Fibroblast of villous mesenchyme (primary cell): Measurements from ENCODE around the gene CDCA4. TPM values are rescaled to one million over a fixed set of nuclear protein-coding genes. Genes with fewer than 3 reads are reported as not detected.

Experiments used
- DNase-seq: peaks from one replicate; pipeline ENCODE4 v3.0.0-alpha.2; 2010; ENCODE audit warnings: low read depth
- H3K4me3 ChIP-seq: 2 replicates; pipeline ENCODE4 v1.5.1; 2011; ENCODE audit warnings: low read depth, mild to moderate bottlenecking, low read length
- CTCF ChIP-seq: IDR thresholded peaks from 2 replicates; pipeline ENCODE4 v1.5.1; 2012; ENCODE audit warnings: low read depth, mild to moderate bottlenecking, low read length; ENCODE audit not compliant: insufficient read depth
- total RNA-seq: library from RNA; depleted of rRNA; stranded (reverse); fragments of >200 nt; gene quantifications from 2 replicates; pipeline ENCODE4 v1.2.3, GENCODE V29; 2012

The CDCA4 gene
- total RNA-seq, 1 donor, result 22.5 TPM

DNA sequence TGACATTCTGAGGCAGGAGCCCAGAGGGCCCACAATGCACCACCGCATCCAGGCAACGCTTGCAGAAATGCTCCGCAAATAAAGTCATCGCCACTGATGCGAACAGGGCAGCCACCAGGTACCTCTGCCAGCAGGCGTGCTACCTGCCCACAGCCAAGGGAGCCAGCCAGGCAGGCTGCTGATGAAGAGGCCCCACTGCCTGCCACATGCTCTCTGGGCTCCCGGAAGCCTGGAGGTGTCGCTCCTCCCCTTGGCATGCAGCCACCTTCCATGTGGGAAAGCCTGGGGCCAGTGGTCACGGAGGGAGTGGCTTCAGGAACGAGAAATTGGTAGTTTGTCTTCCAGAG, 29.6 kb upstream of the CDCA4 start:
- H3K4me3 ChIP-seq, result no peak overlapping the region
- TF ChIP-seq CTCF, result no peak
- DNase-seq, result peak; percentile 43

DNA sequence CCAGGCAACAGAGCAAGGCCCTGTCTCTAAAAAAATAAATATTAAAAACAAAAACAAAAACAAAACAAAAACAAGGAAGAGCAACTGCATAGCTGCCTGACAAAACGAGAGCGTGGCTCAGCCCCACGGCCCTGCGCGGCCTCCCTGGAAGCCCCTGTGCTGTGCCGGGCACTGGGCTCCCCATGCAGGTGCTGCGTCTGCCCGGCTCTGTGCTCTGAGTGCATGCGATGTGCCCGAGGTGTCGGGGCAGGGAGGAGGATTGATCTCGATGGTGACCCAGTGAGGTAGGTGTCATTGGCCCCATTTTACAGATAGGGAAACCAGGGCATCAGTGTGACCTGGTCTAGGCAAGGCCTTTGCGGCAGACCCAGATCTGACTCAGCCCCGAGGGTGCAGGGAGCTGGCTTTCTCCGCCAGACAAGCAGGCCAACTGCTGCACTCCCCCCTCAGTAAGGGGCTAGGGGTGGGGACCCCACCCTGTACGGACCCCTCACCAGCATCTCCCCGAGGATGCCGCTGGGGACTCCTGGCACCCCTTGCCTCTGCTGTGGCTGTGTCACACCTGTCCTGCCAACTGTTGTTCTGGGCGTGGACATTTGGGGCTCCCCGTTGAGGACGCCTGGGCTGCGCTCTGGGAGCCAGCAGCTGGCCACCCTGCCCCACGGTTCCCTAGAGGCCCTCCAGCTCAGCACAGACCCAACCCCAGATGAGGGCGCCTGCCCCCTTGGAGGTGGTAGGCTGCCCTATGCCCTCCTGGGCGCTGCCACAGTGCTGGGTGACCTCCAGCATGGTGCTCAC, 29.1 kb upstream of the CDCA4 start:
- no peak for TF ChIP-seq CTCF
- no peak overlapping the region for H3K4me3 ChIP-seq
- no peak for DNase-seq

- no peak for TF ChIP-seq CTCF
- DNase-seq, result no peak
- no peak overlapping the region for H3K4me3 ChIP-seq
Measured at GRCh38 chr14:105047283-105048016, 26.6 kb upstream of the CDCA4 start.

DNA sequence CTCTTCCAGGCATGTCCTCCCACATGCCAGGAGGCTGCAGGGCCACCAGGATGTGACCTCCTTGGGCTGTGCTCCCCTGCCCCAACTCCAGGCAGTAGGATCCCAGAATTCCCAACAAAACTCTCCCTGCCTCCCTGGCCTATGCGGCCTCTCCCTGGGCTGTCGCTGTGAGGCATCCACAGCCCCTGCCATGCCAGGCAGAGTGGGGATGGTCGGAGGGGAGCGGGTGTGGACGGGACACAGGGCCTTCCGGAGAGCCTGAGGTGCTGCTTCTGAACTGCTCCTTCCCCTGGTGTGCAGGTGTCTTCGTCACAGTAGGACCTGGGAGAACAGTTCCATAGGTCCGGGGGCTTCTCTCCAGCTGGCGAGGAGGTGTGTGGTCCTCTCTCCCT, 26.0 kb upstream of the CDCA4 start:
- no peak for DNase-seq
- H3K4me3 ChIP-seq, result no peak overlapping the region
- TF ChIP-seq CTCF, result no peak

- peak overlapping the region; percentile 18 for H3K4me3 ChIP-seq
- peak; percentile 81 for DNase-seq
- TF ChIP-seq CTCF, result peak; percentile 99
Measured at GRCh38 chr14:105045710-105046326, 24.9 kb upstream of the CDCA4 start.

DNA sequence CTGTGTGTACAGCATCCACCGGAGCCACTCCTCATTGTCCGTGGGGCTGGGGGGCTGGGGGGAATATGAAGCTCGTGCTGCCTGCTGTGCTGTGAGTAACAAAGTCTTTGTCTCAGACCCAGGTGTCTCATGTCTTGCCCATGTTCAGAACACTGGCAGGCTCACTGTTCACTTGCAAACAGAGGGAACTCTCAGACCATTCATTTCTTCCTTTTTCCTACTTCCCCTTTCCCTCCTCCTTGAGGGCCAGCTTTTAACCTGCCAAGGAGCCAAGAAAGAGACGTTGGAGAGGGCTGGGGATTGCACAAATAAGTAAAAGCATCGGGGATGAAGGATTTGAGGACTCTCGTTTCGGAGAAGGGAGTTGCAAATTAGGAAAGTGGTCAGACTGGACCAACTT, 22.8 kb upstream of the CDCA4 start:
- DNase-seq, result no peak
- no peak for TF ChIP-seq CTCF
- H3K4me3 ChIP-seq, result no peak overlapping the region
